GM18511 (cell line): ENCODE measurements around the gene NPIPB9.
"Not testable (repeated sequence)": the region's sequence is repeated elsewhere in the genome, so short reads cannot be mapped to it uniquely, and the experiment has no call there.

Experiments used
- ATAC-seq: cut with Tn5 transposase; IDR thresholded peaks from one replicate; pipeline ENCODE4 v1.9.1; 2021; ENCODE audit warnings: mild to moderate bottlenecking, moderate library complexity; ENCODE audit not compliant: unreplicated experiment

The NPIPB9 gene

DNA sequence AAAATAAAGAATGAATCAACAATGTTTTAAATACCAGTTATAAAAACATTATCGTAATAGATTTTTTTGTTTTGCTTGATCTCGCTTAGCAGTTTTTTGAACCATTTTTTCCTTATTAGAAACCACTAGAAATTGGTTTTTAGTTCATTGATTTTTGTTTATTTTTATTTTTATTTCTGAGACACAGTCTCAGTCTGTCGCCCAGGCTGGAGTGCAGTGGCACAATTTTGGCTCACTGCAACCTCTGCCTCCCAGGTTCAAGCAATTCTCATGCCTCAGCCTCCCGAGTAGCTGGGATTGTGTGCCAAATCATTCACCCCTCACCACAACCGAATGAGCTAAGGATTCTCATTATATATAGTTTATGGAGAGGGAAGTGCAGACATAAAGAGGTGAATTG, at the start of gene NPIPB9:
Gene NPIPB9, plus strand, starts transcription at position 301 of the 400 bp plus-strand sequence.
- ATAC-seq: not testable (repeated sequence)

GRCh38 chr16:28704246-28704645, 47.3 kb upstream of the NPIPB9 start:
- not testable (repeated sequence) for ATAC-seq

DNA sequence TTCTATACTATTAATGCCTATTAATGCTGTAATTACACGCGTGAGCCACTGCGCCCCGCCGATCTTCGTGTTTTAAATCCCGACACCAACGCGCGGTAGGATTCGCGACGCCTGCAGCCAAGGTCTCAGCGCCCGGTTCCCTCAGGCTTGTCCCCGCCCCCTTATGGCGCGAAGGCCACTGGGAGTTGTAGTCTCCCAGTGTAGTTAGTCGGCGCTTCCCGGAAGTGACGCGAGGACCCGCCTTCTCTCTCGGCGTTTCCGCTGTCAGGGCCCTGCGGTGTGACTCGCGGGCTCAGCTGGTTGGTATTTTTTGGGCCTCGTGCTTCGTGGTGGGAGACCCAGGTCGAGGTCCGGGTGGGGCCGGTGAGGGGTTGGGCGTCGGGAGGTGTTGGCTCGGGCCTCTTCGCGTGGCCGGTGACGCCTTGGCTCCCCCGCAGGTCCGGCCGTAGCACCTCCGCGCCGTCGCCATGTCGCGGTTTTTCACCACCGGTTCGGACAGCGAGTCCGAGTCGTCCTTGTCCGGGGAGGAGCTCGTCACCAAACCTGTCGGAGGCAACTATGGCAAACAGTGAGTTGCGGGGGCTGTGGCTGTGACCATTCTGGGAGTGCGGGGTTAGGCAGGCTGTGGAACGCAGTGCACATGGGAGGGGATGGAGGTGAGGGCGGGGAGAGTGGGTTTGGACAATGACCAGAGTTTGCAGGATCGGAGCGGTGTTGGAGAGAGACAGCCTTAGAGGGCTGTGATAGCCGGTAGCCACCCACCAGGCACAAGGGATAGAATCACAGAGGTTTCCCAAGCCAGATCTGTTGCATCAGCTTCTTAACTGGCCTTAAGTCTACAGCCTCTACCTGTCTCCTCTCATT, 40.1 kb upstream of the NPIPB9 start, which contains the start of gene EIF3C:
Gene EIF3C, plus strand, starts transcription at position 245 of the 864 bp plus-strand sequence. Its CDS starts 223 bp downstream, at position 468.
- ATAC-seq: peak; percentile 99

DNA sequence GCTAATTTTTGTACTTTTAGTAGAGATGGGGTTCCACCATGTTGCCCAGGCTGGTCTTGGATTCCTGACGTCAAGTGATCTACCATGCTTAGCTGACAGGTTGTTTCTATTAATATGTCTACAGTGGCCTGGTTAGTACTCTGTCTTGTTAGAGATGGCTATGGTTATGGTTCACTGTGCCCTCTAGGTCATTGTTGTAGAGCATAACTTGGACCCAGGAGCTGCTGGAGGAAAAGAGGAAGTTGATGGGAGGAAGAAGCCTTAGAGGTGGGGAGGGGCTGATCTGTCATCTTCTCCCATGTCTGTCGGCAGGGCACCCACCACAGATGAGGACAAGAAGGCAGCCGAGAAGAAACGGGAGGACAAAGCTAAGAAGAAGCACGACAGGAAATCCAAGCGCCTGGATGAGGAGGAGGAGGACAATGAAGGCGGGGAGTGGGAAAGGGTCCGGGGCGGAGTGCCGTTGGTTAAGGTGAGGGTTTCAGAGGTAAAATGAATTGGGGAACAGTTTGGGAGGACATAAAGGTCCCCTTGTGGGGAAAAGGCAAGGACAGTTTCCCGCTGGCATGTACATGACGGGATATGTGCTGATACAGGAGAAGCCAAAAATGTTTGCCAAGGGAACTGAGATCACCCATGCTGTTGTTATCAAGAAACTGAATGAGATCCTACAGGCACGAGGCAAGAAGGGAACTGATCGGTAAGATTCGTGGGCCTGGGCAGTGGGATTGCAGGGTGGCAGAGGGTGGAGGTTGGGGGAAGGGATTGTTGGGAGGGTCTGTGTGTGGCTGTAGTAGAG, 28.5 kb upstream of the NPIPB9 start:
- ATAC-seq: not testable (repeated sequence)

DNA sequence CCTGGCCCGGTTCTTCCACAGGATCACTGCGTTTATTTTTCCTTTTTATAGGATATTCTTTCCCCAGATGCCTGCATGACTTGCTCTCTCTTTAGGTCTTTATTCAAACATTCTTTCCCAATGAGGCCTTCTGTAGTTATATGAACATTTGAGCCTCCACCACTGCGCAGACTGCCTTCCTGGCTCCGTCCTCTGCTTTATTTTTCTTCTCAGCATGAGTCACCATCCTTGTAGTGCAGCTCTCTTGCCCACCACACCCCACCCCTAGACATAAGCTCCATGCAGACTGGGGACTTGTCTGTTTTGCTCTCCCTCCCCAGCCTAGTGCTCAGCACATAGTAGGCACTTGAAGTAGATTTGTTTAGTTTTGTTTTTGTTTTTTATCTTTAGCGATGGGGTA, 20.3 kb upstream of the NPIPB9 start:
- not testable (repeated sequence) for ATAC-seq

DNA sequence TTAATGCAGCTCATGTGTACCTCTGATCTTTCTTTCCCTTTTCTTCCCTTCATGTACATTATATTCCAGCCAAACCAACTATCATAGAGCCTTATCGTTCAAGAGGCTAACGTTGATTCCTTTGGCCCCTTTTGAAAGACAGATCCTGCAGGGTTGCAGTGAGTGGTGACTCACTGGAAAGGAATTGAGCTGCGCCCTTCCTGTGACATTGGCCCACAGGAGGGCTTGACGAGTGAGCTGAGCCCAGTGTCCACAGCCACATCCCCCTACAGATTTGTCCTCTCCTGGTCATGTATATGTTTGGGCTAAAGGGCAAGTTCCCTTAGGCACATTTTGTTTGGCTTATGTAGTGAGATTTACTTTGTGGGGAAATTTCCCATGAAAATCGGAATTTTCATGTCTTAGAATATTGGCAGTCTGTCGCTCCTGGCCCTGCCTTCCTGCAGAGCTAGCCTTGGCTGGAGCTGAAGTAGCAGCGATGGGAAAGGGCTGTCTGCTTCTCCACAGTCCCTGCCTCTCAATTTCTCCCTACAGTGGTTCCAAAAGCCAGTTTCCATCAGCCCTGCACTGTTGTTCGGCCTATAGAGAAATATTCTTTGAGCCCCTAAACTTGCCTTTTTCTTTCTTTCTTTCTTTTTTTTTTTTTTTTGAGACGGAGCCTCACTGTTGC, 19.0 kb upstream of the NPIPB9 start:
- ATAC-seq: not testable (repeated sequence)

GRCh38 chr16:28739787-28740186, 11.8 kb upstream of the NPIPB9 start:
- not testable (repeated sequence) for ATAC-seq

DNA sequence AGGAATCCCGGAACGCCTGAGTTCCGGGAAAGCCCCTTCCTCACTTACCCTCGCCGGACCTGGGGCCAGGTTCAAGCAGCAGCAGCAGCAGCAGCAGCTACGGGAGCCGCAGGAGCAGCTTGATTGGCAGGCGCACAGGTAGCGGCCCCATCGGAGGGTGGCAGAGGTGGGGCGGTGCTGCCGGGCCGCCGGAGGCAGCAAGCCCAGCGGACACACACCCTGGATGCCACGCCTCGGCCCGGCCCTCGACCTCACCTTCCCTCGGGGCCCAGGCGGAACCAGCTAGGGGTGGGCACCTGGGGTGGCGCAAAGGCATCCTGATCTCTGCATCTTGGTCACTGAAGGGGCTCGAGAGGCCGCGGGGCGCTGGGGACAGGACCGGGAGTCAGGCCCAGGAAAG, 11.0 kb upstream of the NPIPB9 start:
- not testable (repeated sequence) for ATAC-seq

DNA sequence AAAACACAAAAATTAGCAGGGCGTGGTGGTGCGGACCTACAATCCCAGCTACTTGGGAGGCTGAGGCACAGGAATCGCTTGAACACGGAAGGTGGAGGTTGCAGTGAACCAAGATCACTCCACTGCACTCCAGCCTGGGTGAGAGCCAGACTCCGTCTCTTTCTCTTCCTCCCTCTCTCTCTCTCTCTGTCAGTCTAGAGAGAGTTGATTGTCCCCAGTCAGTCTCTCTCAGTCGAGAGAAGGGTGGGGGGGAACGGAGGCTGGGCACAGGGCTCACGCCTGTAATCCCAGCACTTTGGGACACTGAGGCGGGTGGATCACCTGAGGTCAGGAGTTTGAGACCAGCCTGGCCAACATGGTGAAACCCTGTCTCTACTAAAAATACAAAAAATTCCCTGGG, 10.3 kb upstream of the NPIPB9 start:
- ATAC-seq: not testable (repeated sequence)

- ATAC-seq: not testable (repeated sequence)
Measured at GRCh38 chr16:28746618-28747350, 4.8 kb upstream of the NPIPB9 start.

DNA sequence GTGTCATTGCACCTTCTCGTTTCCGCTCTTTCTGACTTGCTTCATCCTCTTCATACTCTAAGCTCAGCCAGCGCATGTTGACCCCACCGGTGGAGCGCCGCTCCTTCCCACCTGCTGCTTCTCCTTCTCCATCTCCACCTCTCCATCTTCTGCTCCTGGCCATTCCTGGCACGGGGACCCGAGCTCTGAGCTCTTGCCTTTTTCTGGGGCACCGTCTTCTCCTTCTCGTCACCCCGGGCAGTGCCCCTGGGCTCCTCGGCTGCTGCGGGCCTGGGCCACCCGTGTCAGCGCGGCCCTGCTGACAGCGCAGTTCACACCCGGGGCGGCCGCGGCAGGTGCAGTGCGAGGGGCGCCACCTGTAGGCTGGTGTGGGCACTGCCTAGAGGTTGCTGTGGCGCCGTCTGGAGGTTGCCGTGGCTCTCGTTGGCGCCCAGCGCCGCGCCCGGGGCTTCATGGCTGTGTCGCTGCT, 1.6 kb upstream of the NPIPB9 start:
- peak; percentile 96 for ATAC-seq

GRCh38 chr16:28750469-28751067, 1.0 kb upstream of the NPIPB9 start:
- peak; percentile 52 for ATAC-seq

GRCh38 chr16:28781697-28782096, 30.1 kb downstream of the NPIPB9 start:
- not testable (repeated sequence) for ATAC-seq

DNA sequence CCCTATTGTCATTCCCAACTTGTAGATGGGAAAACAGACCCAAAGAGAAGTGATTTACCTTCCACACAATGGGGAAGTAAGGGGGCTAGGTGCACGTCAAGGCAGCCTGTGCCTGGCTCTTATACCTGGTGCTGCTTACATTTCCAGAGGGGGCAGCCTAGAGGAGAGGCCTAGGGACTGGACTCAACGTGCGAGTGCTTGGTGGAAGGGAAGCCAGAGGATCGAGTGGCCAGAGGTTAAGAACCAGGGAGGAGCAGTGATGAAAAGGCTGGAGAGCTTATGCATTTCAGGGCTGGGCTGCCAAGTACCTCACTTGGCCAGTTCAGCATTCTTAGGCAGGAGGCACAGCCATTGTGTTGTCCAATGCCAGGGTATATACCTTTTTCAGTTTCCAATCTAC, 30.8 kb downstream of the NPIPB9 start:
- not testable (repeated sequence) for ATAC-seq

GRCh38 chr16:28802235-28803019, 50.8 kb downstream of the NPIPB9 start:
- not testable (repeated sequence) for ATAC-seq

DNA sequence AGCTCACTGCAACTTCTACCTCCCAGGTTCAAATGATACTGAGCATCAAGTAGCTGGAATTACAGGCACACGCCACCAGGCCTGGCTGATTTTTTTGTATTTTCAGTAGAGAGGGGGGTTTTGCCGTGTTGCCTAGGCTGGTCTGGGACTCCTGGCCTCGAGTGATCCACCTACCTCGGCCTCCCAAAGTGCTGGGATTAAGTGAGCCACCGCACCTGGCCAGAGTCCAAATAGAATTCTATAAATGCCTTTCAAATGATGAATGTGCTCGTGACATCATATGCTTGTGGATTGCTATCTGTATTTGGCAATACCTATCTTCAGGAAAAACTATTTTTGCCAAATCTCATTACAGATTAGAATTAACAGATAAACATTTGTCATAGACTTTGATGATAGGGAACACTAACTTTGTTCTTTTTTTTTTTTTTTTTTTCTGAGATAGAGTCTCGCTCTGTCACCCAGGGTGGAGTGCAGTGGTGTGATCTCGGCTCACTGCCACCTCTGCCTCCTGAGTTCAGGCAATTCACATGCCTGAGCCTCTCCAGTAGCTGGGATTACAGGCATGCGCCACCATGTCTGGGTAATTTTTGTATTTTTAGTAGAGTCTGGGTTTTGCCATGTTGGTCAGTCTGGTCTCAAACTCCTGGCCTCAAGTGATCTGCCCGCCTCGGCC, 56.0 kb downstream of the NPIPB9 start:
- not testable (repeated sequence) for ATAC-seq

GRCh38 chr16:28820016-28820415, 68.4 kb downstream of the NPIPB9 start:
- no peak for ATAC-seq

- ATAC-seq: not testable (repeated sequence)
Measured at GRCh38 chr16:28820546-28820945, 69.0 kb downstream of the NPIPB9 start.
